GM12872 (cell line): ENCODE data around the gene RGS9.

ENCODE experiments used
- CTCF ChIP-seq: IDR thresholded peaks from 3 replicates; pipeline ENCODE4 v1.5.1; 2011; ENCODE audit warnings: low read depth, mild to moderate bottlenecking, low read length, moderate library complexity; ENCODE audit not compliant: insufficient read depth

RGS9 gene

GRCh38 chr17:65228734-65229620, 91.8 kb downstream of the RGS9 start:
- no peak for TF ChIP-seq CTCF

GRCh38 chr17:65229621-65229995, 92.4 kb downstream of the RGS9 start:
- no peak for TF ChIP-seq CTCF

GRCh38 chr17:65230040-65230439, 92.9 kb downstream of the RGS9 start:
- TF ChIP-seq CTCF, result no peak

- peak; percentile 26; the same call in 1 of the 3 replicates for TF ChIP-seq CTCF
These were observed 93.9 kb downstream of the RGS9 start for GRCh38 chr17:65231086-65231485.

- TF ChIP-seq CTCF, result peak; percentile 80
These were observed 94.6 kb downstream of the RGS9 start for GRCh38 chr17:65231662-65232335.

GRCh38 chr17:65235284-65235683, 98.1 kb downstream of the RGS9 start:
- no peak for TF ChIP-seq CTCF

GRCh38 chr17:65236321-65236720, 99.2 kb downstream of the RGS9 start:
- TF ChIP-seq CTCF, result no peak
